OCI-LY7 (cell line): ENCODE data around the gene UBE2E1.
"Not testable (repeated sequence)": the region's sequence is repeated elsewhere in the genome, so short reads cannot be mapped to it uniquely, and the experiment has no call there.

Experiments used
- CTCF ChIP-seq: fragments of 200-600 bp; sonication (generic); conservative IDR thresholded peaks from 2 replicates; pipeline ENCODE4 v1.5.1; 2014; ENCODE audit warnings: mild to moderate bottlenecking, antibody characterized with exemption, low read length, moderate library complexity, mixed read lengths
- EZH2phosphoT487 ChIP-seq: fragments of 200-600 bp; sonication (generic); IDR thresholded peaks from 2 replicates; pipeline ENCODE4 v1.6.1; 2018; ENCODE audit warnings: low read depth, borderline replicate concordance, mild to moderate bottlenecking, mixed run types, antibody characterized with exemption, low read length, moderate library complexity, mixed read lengths

GRCh38 chr3:23871361-23871760 is 65.6 kb downstream of the UBE2E1 start:
- not testable (repeated sequence) for TF ChIP-seq CTCF, EZH2phosphoT487
